GM21367 (cell line): ENCODE data around the gene SERPINB1.
"Not testable (repeated sequence)": the region's sequence is repeated elsewhere in the genome, so short reads cannot be mapped to it uniquely, and the experiment has no call there.

Experiments
- ATAC-seq: cut with Tn5 transposase; IDR thresholded peaks from one replicate; pipeline ENCODE4 v1.9.1; 2021; ENCODE audit not compliant: unreplicated experiment

The SERPINB1 gene

GRCh38 chr6:2866171-2866846 is 24.6 kb upstream of the SERPINB1 start:
- ATAC-seq: no peak

GRCh38 chr6:2865694-2866151 is 24.1 kb upstream of the SERPINB1 start:
- ATAC-seq: no peak

GRCh38 chr6:2865270-2865669 is 23.6 kb upstream of the SERPINB1 start:
- no peak for ATAC-seq

GRCh38 chr6:2863901-2864300 is 22.2 kb upstream of the SERPINB1 start:
- no peak for ATAC-seq

GRCh38 chr6:2862712-2863181 is 21.1 kb upstream of the SERPINB1 start:
- peak; percentile 51 for ATAC-seq

GRCh38 chr6:2861822-2862164 is 20.1 kb upstream of the SERPINB1 start:
- ATAC-seq: no peak

- ATAC-seq: no peak
Observed at GRCh38 chr6:2861060-2861821, 19.6 kb upstream of the SERPINB1 start.

- not testable (repeated sequence) for ATAC-seq
Observed at GRCh38 chr6:2860706-2861059, 19.0 kb upstream of the SERPINB1 start.

- not testable (repeated sequence) for ATAC-seq
Observed at GRCh38 chr6:2859798-2860705, 18.4 kb upstream of the SERPINB1 start.

- no peak for ATAC-seq
Observed at GRCh38 chr6:2859185-2859700, 17.6 kb upstream of the SERPINB1 start.

GRCh38 chr6:2857580-2858337 is 16.1 kb upstream of the SERPINB1 start:
- peak; percentile 41 for ATAC-seq

GRCh38 chr6:2857185-2857579 is 15.5 kb upstream of the SERPINB1 start:
- ATAC-seq: no peak

GRCh38 chr6:2855061-2855519 is 13.4 kb upstream of the SERPINB1 start:
- no peak for ATAC-seq

GRCh38 chr6:2854396-2854982 is 12.8 kb upstream of the SERPINB1 start:
- ATAC-seq: no peak

- no peak for ATAC-seq
Observed at GRCh38 chr6:2853769-2854395, 12.2 kb upstream of the SERPINB1 start.

- ATAC-seq: not testable (repeated sequence)
Observed at GRCh38 chr6:2853378-2853768, 11.7 kb upstream of the SERPINB1 start.

- ATAC-seq: no peak
Observed at GRCh38 chr6:2852921-2853322, 11.3 kb upstream of the SERPINB1 start.

- ATAC-seq: no peak
Observed at GRCh38 chr6:2852514-2852855, 10.8 kb upstream of the SERPINB1 start.

- no peak for ATAC-seq
Observed at GRCh38 chr6:2851727-2852513, 10.3 kb upstream of the SERPINB1 start.
